NCI-H524 treated with DMSO at 0.1 percent for 48 hours (cell line): ENCODE data around the gene CCR7.

Source experiments
- DNase-seq: peaks from one replicate; lab custom pipeline; 2025; lab: John Stamatoyannopoulos, UW

Gene CCR7

DNA sequence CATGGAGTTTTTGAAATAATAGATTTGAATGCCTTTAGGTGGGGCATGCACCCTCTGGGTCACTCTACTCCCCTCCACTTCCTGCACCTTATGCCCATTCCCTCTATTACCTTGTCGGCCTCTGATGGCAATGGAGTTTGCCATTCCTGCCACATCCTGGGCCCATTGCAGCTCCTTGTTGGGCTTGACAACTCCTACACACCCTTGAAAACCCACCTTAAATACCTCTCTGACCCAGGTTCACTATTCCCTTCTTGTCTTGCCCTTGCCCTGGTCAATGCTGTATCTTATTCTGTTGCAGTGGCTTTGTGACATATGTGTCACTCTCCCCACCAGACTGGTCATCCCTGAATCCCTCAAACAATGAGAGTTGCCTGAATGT is 2.4 kb downstream of the CCR7 start:
- no peak for DNase-seq

DNA sequence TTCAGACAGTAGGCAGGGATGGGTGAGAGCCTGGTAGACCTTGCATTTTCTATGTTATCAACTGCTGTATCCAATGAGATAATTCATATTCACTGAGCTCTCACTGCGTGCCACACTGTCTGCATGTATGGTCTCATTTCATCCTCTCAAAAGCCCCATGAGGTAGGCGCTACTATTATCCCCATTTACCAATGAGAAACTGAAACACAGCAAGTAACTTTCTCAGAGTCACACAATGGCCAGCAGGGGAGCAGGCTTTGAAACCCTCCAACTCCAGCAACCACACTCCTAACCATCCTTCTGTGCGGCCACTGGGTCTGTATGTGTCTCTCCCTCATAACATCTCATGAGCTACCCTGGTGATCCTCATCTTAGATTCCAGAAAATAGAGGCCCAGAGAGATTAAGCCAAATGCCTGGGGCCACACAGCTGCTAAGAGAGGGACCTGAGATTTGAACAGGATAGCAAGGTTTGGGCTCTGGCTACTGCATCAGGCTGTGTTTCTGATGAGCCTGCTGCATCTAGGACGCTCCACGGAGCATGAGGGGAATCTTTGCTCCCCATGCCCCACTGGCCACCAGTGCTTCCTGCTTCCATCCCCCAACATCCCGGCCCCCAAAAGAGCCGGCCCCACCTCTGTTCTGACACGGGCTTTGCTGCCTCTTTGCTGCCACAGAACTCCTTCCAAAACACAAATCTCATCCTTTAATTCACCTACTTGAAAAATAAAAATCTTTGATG is 3.2 kb downstream of the CCR7 start:
- DNase-seq = no peak

GRCh38 chr17:40561294-40561870 is 3.9 kb downstream of the CCR7 start:
- no peak for DNase-seq

DNA sequence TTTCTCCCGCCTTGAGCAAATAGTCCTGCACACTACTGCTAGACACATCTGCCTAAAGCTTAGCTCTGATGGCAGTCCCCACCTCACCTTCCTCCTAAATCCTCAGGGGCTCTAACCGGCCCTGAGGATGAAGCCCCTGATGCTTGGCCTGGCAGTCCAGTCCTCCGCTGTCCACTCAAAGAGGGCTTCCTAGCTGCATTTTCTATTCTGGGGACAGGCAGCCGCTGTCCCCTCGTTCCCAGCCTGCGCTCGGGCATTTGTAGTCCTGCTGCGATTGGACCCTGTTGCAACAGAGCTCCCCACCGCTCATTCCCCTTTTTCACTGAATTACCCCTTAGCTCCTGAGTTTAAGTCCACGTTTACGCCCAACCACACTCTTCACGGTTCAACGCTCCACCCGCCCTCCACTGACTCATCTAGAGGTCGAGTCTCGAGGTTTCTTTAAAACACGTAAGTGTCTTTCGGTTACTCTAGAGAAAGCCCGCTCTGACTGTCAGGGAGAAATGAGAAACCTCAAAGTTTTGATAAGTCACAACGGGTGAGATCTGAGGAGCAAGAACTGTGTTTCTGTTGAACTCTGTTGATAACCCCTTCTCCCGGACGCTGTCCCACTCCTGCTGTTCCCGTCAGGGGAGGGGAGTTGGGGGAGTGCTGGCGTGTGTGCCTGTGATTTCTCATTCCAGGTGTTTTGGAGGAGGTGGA is 4.5 kb downstream of the CCR7 start:
- DNase-seq = no peak

- DNase-seq = peak; percentile 6
These were observed 5.2 kb downstream of the CCR7 start for GRCh38 chr17:40559954-40560591.

GRCh38 chr17:40559564-40559916 is 5.7 kb downstream of the CCR7 start:
- DNase-seq = no peak

DNA sequence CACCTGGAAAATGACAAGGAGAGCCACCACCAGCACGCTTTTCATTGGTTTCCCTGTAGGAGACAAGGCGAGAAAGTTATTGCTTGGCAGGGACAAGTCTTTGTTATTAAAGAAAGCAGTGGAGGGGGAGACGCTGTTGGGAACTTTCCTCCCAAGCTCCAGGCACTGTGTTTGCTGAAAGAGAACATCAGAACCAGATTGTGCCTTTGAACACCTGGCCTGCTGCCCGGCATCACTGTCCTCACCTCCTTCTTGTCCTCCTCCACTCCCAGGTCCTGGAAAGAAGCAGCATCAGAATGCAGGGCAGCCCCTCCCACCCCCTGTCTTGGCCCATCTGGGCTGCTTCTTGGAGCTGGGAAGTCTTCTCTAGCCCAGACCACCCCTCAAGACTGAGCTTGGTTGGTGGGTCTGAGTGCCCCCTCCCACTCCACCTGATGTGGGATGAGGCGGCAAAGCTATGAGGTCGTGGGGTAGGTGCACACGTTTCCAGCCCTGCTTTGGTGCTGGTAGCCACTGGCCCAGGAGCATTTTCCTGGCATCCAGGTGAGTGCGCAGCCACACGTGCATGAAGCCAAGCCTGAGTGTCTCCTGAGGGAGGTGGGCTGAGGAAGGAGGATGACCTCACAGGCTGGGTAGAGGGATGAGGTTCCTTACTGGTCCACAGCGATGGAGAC is 6.2 kb downstream of the CCR7 start:
- no peak for DNase-seq

GRCh38 chr17:40558300-40558889 is 6.9 kb downstream of the CCR7 start:
- peak; percentile 34 for DNase-seq

- no peak for DNase-seq
These were observed 7.6 kb downstream of the CCR7 start for GRCh38 chr17:40557531-40558299.

DNA sequence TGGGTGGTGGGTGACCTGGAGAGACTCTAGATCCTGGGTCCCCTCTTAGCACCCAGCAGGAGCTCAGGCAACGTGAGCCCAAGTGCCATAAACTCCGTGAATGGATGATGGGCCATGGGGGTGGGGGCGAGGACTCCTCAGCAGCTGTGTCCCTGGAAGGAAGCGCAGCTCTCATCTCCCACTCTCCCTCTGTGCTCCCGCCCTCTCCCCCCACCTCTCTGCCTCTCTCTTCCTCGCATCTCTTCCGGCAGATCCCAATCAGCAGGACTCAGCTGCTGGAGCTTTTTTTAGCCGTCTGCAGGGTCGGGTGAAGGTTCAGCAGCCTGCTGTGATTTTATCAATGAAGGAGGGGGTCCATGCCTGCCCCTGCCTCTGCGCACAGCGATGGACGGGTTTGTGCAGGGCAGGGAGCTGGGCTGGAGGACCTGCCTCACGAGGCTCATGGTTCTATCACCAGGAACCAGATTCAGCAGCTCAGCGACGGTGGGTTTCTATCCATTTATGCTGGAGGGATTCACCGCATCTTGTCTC is 8.3 kb downstream of the CCR7 start:
- DNase-seq = no peak

DNA sequence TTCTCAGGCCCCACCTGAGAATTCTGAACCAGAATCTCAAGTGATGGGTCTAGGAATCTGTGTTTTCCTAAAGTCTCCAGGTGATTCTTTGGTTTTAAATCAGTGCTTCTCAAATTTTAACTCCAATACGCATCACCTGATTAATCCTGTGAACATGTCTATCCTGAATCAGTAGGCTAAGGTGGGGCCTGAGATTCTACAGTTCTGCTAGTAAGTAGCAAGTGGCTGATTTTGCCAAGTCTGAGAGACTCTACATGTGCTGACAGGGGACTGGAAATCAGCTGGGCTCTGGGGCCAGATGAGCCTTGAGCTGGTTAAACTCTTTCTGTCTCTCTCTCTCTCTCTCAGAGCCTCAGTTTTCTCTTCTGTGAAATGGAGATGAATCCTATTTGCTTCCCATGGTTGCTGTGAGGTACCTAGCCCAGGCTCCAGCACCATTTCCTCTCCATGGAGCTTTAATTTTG is 9.0 kb downstream of the CCR7 start:
- DNase-seq = no peak

DNA sequence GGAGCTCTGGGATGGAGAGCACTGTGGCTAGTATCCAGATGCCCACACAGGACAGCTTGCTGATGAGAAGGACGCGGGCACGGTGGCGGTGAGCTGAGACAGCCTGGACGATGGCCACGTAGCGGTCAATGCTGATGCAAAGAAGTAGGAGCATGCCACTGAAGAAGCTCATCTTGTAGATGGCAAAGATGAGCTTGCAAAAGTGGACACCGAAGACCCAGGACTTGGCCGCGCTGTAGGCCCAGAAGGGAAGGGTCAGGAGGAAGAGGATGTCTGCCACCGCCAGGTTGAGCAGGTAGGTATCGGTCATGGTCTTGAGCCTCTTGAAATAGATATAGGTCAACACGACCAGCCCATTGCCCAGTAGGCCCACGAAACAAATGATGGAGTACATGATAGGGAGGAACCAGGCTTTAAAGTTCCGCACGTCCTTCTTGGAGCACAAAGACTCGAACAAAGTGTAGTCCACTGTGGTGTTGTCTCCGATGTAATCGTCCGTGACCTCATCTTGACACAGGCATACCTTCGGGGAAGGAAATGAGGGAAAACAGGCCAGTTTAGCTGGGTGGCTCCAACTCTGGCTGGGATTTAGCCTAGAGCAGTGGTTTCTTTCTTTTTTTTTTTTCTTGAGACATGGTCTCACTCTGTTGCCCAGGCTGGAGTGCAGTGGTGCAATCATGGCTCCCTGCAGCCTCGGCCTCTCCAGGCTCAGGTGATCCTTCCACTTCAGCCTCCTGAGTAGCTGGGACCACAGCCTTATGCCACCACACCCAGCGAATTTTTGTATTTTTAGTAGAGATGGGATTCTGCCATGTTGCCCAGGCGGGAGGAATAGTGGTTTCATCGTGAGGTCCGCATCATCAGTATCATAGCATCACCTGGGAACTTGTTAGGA is 9.7 kb downstream of the CCR7 start:
- no peak for DNase-seq

- no peak for DNase-seq
These were observed 10.5 kb downstream of the CCR7 start for GRCh38 chr17:40554646-40555295.

- no peak for DNase-seq
These were observed 11.4 kb downstream of the CCR7 start for GRCh38 chr17:40553694-40554534.

DNA sequence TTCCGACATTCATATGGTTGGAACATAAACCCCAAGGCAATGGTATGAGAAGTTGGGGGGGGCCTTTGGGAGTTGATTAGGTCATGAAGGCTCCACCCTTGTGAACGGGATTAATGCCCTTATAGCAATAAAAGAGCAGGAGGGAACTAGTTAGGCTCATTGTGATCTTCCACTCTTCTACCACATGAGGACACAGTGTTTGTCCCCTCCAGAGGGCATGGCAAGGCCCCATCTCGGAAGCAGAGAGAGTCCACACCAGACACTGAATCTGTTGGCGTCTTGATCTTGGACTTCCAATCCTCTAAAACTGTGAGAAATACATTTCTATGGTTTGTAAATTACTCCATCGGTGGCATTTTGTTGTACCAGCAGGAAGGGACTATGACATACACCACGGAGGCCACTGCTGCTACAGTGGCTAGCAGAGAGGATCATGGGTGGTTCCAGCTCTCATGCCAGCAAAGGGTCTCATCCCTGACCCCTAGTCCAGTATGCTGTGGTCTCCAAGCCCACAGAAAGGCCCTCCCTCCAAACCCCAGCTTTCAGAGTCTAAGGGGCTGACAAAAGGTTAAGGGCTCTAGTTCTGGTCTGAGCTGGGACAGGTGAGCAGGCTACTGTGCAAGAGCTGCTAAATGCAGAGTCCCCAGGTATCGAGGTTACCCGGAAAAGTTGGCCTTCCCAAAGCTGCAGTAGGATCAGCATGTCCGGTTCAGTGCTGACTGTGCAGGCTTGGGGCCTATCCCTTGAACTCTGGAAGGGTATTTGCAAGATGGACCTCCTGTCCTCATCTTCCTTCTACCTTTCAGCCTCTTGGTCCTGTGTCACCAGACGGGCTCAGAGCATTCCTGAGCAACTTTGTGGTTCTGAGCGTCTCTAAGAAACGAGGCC is 12.2 kb downstream of the CCR7 start:
- no peak for DNase-seq

DNA sequence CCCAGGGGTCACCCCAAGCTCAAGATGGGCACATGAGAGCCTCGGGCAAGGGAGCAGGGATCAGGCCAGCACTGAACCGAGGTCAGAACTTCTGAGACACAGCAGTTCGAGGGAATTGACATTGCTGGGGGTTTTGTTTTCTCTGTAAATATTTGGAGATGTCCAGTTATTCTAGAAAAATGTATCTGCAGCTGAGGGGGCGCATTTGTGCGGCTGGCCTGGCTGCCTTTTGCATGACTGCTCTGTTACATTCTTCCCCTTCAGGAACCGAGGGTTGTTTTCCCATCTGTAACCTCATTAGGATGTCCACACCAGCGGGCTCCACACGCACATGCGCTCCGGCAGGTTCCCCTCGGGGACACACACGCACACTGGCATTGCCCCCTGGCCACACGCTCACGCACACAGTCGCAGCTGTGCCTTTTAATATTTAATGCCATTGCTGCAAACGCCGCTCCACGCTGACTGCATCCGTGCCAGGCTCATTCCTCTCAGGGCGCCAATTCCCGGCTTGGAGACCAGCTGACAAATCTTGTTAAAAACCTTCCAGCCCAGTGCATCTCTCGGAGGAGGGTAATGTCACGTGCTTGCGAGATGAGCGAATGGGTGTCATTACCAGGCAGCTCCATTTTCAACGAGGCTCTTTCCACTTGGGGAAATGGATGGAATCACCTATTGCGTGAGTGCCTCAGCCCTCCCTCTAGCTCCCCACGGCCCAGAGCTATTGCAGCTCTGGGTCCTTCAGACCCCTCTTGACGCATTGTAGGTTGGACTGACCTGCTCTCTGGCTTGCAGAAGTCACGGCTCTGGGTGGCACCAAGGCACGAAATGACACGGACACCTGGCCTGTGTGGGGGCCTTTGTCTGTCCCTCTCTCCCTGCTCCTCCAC is 13.1 kb downstream of the CCR7 start:
- no peak for DNase-seq
